Fibroblast of skin of back (primary cell): ENCODE results near the gene HUS1B.
"Not testable (repeated sequence)": the region's sequence is repeated elsewhere in the genome, so short reads cannot be mapped to it uniquely, and the experiment has no call there.

ENCODE experiments used
- DNase-seq: peaks from one replicate; pipeline ENCODE4 v3.0.0-alpha.2; 2013

Gene HUS1B

DNA sequence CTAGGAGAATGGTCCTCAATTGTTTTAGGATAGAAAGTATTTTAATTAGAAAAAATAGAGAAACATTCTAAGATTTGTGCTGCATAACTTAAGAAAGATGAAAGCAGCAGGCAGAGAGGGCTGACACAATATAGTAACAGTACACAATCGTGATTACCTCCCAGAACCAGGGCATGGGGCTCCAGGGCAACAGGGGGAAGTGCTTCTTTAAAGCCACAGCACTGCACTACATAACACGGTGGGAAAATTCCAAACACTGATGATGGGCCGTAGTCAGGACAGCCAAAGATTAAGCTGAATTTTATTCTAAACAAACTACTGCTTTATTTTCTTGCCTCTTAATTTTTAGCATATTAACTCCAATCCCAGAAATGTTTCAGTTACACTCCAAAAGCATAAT is 21.6 kb upstream of the HUS1B start:
- DNase-seq = no peak

DNA sequence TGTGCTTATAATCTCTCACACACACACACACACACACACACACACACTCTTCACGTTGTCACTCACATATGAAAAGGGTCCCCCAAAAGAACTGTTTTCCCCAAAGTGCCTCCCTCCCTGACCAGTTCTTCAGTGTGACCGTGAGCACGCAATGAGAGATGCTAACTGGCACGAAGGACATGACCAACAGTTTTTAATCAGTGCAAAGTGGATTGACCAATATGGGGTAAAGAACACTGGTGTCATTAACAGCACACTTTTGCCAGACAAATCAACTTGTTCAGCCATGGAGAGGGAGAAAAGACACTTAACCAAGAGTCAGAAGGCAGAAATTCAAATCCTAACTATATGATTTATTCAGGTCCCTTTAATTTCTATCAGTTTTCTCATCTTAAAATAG is 21.0 kb upstream of the HUS1B start:
- DNase-seq = no peak

DNA sequence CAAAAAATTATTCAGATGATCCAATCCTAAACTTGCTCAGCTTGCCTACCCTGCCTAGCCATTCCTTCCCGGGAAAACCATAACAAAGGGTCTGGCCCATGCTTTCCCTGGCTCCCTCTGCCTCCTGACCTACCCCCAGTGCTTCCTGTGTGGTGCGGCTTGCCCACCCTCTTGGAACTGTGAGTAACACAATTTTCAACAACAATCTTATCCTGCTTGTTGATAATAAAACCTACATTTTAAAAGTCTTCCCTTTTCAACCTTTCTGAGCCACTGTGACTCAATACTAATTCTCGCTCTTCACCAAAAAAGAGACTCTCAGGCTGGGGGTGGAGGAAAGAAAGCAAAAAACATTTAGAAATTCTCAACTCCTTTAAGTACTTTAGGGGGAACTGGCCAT is 18.1 kb upstream of the HUS1B start:
- DNase-seq = no peak

DNA sequence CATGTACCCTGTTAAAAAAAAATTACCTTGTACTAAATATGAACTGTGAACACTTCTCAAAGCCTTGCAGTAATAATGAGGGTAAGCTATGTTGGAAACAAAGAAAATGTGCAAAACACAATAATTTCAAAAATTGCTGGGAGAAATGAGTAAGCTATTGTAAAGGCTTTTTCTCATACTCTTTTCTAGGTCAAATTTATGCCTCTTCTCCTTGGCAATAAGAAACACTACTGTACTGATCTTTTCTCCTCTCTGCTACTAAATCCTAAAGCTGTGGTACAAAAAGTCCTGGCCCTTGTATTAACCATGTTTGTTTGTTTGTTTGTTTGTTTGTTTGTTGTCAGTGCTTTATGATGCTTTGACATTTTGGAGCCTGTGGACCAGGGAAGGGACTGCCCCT is 17.5 kb upstream of the HUS1B start:
- DNase-seq = no peak

DNA sequence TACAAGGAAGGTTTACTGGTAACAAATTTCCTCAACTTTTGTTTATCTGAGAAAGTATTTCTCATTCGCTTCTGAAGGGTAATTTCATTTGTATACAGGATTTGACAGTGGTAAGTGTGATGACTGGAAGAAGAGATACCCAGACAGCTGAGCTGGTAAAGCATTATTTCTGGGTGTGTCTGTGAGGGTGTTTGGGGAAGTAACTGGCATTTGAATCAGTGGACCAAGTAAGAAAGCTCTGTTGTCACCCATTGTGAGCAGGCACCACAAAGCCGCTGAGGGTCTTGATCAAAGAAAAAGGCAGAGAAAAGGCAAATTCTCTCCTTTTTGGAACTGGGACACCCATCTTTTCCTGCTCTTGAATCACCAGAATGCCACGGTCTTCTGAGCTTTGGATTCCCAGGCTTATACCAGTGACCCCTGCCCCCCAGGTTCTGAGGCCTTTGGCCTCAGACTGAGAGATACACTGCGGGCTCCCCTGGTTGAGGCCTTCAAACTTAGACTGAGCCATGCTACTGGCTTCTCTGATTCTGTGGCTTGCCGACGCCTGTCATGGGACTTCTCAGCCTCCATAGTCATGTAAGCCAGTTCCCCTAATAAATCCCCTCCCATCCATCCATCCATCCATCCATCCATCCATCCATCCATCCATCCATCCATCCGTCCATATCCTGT is 10.5 kb upstream of the HUS1B start:
- no peak for DNase-seq

DNA sequence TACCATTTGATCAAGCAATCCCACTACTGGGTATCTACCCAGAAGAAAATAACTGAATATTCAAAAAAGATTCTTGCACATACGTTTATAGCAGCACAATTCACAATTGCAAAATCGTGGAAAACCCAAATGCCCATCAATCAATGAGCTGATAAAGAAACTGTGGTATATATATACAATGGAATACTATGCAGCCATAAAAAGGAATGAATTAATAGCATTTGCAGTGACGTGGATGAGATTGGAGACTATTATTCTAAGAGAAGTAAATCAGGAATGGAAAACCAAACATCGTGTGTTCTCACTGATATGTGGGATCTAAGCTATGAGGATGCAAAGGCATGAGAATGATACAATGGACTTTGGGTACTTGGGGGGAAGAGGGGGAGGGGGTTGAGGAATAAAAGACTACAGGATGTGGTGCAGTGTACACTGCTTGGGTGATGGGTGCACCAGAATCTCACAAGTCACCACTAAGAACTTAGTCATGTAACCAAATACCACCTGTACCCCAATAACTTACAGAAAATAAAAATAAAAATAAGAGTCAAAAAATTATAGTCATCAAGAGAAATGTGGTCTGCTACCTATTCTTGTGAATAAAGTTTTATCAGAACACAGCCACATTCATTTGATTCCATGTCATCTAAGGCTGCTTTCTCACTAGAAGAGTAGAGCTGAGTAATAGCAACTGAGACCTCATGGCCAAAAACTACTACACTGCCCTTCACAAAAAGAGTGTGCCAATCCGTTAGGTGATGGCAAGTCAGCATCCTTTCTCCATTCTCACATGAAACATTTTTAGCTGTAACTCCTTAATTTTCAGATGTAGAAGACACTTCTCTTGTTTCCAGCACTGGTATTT is 8.7 kb upstream of the HUS1B start:
- no peak for DNase-seq

DNA sequence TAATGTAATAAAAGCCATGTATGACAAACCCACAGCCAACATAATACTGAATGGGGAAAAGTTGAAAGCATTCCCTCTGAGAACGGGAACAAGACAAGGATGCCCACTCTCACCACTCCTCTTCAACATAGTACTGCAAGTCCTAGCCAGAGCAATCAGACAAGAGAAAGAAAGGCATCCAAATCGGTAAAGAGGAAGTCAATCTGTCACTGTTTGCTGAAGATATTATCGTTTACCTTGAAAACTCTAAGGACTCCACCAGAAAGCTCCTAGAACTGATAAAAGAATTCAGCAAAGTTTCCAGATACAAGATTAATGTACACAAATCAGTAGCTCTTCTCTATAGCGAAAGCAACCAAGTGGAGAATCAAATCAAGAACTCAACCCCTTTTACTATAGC is 6.9 kb upstream of the HUS1B start:
- not testable (repeated sequence) for DNase-seq

DNA sequence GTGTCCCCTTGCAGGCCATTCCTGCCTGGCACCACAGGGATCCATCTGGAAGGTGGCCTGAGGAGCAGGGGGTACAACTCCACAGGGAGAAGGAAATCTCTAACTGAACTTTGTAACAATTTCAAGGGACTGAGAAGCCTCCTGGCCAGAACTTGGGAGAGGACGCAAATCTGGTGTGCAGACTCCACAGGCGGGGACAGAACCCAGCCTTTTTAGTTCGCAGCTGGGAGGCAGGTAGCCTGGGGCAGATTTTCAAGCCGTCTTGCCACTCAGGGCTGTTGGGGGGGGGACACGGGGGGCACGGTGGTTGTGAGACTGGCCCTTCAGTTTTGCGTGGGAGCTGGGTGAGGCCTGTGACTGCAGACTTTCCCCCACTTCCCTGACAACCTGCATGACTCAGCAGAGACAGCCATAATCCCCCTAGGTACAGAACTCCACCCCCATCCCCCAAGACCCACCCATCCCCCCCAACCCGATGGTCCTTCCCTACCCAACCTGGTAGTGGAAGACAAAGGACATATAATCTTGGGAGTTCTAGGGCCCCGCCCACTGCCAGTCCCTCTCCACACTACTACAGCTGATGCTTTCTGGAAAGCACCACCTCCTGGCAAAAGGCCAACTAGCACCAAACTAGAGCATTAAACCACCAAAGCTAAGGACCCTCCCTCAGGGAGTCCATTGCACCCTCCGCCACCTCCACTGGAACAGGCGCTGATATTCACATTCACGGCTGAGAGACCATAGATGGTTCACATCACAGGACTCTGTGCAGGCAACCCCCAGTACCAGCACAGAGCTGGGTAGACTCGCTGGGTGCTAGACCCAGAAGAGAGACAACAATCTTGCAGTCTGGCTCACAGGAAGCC is 3.0 kb upstream of the HUS1B start:
- DNase-seq = no peak

DNA sequence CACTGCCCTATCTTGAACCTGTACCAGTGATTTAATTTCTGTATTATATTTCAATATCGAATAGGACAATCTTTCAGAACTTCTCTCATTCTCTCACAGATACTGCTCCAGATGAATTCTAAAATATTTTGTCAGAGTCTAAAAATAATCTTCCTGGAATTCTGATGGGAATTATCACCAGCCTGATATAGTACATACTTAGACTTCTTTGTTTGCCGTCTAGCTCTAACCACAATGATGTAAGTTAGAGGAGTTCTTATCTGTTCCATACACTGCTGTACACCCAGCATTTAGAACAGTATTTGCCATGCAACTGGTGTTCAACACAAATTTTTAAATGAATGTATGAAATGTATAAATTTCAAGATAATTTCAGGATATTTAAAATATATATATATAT is 1.3 kb upstream of the HUS1B start:
- DNase-seq = peak; percentile 86

DNA sequence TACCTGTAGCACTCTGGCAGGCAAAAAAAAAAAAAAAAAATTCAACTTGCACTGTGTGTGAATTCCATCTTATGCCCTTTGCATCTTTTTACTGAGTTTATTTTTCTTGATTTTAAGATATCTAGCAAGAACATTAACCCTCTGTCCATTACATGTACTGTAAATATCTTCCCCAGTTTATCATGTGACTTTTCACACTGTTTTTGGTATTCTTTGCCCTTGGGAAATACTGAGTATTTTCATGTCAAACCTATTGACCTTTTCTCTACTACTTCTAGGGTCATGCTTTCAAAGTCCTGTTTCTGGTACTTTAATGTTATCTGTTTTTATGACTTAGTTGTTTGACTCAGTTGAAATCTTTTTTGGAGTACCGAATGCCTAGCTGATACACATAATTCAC is 843 bp upstream of the HUS1B start:
- no peak for DNase-seq

DNA sequence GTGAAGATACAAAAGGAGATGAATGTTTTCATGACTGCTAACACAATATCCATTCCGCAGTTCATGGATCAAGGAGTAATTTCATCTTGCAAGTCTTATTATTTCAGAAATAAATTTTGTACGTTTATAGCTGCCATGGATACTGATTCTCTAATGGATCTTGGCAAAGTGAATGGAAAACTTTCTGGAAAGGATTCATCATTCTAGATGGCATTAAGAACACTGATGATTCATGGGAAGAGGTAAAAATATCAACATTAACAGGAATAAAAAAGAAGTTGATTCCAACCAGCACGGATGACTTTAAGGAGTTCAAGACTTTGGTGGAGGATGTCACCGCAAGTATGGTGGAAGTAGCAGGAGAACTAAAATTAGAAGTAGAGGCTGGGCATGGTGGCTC is 2.8 kb downstream of the HUS1B start:
- no peak for DNase-seq

DNA sequence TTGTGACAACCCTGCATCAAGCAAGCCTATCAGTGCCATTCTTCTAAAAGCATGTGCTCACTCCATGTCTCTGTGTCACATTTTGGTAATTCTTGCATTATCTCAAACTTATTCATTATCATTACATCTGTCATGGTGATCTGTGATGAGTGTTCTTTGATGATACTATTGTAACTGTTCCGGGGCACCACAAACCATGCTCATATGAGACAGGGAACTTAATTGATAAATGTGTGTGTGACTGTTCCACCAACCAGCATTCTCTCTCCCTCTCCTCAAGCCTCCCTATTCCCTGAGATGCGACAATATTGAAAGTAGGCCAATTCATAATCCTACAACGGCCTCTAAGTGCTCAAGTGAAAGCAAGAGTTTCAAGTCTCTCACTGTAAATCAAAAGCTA is 4.0 kb downstream of the HUS1B start:
- no peak for DNase-seq

DNA sequence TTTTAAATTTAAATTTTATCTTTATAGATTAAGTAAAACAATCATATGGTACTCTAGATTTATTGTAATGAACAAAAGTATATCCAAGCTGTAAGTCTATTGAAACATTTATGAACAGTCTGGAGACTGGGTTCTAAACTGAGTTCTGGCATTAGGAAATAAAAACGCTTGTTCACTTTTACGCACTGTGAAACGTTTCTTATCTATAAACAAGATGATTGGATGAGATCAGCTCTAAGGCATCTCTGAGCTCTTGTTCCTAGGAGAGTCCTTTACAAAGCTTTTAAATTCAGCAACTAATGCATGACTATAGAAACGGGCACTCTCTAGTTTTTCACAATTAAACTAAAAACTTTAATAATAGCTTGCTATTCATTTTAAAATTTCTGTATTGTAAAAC is 6.8 kb downstream of the HUS1B start:
- no peak for DNase-seq

DNA sequence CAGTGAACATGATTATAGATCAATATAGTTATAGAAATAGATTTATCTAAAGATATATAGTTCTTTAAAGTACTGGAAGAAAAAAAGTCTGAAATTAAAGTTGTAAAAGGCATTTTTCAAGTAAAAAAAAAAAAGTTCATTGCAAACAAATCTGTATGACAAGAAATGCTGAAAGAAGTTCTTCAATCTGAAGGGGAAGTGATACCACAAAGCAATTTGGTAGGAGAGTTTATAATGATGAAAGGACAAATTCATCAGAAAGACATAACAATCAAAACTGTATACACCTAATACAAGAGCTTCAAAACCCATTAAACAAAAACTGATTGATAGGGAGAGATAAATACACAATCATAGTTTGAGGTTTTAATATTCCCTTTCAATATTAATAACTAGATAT is 14.1 kb downstream of the HUS1B start:
- DNase-seq = no peak

DNA sequence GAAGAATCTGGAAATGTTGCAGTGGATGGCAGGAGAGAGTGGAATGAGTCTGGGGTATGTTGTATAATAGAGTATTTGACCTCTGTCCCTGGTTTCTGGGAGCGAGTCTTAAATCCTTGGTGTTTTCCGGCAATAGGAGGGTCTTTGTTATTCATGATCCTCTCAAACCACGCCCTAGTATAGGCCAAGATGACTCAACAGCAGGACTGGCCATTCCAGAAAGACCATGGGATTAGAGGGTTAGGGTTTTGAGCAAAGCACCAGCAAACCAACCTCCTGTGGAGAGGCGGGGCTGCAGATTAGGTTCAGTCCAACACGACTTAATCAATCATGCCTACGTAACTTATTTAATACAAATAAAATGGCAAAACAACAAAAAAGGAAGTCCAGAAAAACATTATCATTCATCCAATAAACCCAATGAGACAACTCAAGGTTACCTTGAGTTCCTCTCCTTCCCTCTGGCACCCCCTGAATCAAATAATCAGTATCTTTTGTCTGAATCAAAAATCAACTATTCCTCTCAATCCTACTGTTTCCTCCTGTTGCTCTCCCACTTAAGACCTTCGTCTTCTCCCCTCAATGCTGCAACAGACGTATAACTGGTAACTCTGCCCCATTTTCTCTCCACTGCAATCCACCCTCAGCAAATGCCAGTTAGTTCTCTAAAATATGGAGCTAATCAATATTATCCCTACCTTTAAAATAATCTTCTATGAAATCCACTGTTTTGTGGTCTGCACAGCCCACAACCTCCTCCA is 15.5 kb downstream of the HUS1B start:
- DNase-seq = no peak

DNA sequence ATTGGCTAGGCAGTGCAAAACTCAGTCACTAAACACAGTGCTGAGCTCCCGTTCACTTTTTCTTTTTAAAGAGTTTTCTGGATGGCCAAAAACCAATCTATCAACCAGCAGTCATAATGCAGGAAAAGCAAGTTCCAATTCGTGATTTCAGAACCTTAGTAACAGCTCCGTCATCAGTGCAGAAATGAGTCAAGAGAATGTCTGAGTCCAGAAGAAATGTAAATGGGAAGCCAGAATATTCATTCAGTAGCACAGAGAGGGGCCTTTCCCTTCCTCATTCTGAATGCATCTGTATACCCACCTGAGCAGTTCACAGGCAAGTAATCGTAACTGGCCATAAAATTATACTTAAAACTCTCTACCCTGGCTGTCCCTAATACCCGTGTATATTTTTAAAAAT is 20.4 kb downstream of the HUS1B start:
- DNase-seq = no peak

DNA sequence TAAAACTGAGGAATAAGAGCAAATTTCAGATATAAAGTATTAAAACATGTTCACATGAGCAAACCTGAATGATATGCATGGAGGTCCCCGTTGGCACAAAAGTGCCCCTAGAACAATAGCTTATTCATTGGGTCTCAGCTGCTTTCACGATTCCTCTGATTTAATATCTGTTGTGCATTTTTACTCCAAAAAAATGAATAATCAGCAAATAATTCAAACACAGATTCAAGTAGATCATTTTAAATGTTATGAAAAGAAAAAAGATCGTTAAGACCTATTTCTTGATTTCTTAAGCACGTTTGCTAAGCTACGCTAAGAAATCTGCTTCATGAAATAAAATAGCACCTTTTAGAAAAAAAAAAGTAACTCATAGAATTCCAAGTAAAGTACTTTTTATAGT is 21.7 kb downstream of the HUS1B start:
- DNase-seq = no peak

DNA sequence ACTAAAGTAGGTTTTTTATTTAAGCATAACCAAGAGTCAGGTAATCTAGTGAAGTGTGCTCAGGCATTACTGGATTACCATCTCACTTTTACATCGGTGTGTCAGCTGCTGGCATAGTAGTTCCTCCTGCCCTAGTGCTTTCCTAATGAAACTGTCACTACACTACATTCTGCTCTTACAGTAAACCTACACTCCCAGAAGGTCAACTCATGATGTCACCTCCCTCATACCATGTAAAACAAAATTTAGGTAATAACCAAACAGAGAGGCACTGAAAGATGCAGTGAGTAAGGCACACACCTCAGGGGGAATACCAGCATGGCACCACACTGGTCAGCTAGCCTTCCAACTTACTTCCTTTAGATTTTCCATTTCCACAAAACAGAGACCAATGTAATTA is 23.3 kb downstream of the HUS1B start:
- DNase-seq = no peak

DNA sequence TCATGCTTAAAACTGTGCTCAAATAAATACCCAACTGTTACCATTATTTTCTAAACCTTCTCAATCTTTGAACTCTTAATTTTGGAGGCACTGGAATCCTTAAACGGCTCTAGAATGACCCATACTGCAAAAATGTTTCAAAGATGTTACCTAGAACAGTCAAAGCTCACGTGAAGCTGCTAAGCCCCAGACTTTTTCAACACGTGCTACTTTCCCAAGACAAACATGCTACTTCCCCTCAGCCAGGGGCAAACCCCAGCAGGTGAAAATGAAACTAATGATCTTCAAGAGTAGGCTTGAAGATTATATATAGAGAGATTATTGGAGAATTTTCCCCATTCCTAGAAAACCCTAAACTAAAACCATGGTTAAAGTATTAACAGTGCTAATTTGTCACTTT is 28.1 kb downstream of the HUS1B start:
- no peak for DNase-seq

DNA sequence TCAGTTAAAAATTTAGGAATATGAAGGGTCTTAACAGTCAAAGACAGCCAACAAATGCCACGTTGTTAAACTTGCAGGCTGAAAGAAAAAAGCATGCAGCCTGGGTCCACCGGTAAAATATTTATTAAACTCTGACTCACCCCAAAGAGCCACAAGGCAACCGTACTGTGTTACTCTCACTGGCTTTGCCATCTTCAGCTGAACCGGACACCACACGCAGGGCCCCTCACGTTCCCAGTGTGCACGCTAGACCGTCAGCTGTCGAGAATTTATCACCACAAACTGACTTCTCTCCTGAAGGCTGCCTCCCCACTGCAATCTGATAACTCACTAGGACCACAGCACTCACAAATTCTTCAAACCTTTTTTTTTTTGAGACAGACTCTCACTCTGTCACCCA is 30.7 kb downstream of the HUS1B start:
- peak; percentile 41 for DNase-seq

DNA sequence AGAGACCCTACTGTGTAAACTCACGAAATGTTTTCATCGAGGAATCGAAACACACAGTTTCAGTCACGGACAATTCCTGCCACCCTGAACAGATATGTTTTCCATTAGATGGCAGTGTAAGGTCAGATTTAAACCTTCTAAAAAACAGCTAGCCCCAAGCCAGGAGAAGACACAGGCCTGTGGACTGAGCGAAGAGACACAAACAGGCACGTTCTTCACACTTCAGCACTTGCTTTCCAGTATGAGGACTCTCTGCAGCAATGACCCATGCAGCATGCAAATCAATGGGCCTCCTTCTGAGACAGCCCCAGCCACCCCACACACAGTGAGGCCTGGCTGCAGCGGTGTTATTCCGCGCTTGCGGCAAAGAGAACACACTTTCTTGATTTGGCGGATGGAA is 31.9 kb downstream of the HUS1B start:
- DNase-seq = peak; percentile 46

DNA sequence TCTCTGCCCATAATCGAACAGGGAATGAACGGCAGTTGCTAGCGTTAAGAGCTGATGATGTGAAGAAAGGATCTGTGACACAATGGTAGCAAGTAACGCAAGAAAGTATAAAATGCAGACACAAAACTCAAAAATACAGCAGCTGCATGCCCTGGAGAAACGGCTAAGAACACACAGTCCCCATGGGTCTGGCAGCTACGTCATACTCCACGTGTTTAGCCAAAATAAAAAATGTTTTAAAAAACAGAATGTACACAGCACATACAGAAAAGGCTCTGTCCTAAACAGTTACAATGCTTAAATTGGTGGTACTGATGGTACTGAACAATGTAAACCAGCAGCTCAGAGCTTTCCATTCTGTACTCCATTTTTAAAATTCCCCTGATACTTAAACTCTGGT is 34.4 kb downstream of the HUS1B start:
- DNase-seq = no peak

DNA sequence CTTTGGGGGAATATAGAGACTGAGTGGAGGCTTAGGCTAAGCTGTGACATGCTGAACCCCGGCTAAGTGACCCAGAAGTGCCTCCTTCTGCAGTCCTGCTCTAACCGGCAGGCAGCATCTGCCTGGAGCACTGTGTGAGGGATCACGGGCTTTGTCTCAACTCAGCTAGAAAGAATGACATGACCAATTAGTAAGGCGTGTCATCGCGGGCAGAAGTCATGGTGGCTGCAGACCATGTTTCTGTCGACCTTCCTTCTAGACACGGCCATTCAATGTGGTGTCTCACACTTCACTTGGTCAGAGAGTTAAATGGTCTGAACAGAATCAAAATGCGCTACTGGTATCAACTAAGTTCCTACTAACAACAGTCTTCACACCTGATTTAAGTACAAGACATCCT is 35.0 kb downstream of the HUS1B start:
- DNase-seq = peak; percentile 11
